CD1c-positive myeloid dendritic cell (primary cell): ENCODE data around the gene GLA.

Source experiments
- DNase-seq: peaks from one replicate; pipeline ENCODE4 v3.0.0-alpha.2; 2016; ENCODE audit errors: extremely low spot score

Gene GLA

DNA sequence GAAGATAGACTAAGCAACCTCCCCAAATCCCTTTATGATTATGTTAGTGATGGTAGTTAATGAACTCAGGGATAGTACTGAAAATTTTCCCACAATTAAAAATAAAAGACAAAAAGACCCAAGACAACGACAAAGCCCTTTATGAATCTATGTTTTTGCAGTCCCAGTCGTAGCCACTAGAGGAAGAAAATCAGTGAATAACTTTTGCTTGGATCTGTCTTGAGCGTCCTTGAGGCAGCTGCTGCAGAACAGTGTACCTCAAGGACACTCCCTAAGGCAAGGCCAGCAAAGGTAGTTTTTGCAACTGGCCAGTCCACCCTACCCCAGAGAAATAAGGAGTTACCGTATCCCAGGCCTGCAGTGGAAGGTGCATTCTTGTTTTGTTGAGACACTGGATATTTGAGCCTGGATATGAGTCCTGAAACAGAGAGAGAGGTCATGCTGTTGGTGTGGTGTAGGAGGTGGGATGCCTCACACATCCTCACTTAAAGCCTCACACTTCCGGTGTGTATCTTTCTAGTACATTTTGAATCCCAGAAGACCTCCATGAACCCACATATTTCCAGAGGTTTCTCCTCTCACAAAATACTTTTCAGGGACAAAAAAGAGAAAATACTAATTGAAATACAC is 50.4 kb downstream of the GLA start:
- no peak for DNase-seq

DNA sequence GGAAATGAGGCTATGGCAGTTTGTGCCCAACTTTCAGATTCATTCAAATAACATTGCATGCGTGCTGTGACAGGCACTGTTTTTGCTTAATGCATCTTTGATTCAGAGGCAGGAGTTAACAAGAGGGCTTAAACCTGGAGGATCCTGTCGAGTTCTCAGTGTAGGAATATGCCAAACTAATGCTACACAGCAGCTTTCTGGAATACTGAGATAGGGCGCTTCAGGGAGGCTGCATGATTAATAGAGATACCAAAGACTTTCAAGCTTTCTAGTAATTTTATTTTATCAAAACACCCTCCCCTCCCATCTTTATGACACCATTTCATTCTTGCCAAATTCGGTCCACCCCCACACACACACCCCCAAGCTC is 58.5 kb downstream of the GLA start:
- no peak for DNase-seq

DNA sequence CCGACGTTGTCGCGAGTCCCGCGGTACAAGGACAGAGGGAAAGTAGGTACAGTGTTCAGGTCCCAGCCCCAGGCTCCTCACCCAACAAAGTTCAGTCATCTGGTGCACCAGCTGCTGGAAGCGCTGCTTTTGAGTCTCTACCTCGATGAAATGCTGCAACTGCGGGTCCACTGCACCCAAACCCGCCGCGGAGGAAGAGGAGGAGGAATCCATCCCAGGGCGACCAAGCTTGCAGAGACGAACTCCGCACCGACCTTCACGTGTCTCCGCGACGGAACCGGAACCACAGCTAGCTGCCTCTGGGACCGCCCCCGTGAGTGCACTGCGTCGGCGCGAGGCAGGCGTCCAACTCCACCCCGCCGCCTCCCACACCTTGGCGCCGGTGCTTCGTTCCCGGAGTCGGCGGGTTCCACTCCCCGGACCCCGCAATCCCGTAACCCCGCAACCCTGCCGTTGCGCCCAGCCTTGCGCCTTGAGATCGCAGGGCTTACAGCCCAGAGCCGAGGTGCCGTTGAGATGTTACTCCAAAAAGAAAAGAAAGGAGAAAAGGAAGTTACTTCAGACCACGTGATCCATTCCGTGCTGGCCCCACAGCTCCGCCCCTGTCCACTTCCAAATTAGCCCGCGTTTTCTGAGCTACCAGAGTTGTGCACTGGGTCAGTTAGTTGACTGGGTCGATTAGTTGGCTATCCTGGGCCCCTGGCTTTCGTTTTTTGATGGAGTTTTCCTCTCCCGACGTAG is 59.1 kb downstream of the GLA start, which contains the start of gene TIMM8A:
Gene TIMM8A, minus strand, starts transcription at position 291 of the 741 bp plus-strand sequence. Its CDS starts 78 bp downstream, at position 213.
- peak; percentile 85 for DNase-seq

DNA sequence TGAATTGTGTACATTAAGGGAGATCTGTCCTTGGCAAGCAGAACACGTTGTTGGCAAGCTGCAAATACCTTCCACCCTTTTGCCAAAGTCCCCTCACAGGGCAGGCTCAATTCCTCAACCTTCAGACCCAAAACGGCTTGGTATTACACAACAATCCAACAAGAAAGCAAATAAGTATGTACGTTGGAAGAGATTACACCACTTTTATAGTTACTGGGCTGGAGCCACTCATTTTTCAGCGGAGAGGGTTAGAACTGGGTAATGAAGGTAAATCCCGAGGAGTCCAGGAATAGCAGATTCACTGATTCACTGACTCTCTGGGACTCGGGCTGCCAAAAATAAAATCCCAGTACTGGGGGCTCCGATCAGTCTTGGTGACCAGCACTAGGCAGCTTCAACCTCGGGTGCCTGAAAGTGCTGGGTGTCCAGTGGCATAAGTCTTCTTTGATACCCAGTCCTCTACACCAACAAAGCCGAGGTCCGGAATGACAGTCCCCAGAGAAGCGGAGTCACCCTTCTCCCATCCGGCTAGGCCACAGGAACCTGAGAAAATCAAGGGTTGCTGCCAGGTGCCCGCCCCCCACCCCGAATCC is 59.8 kb downstream of the GLA start:
- DNase-seq, result no peak
